HEK293 (cell line): ENCODE measurements around the gene FHL1.

Source experiments
- CTCF ChIA-PET: fragments of 350-600 bp; formaldehyde crosslinking; extraction: SDS; loops from one replicate; lab custom pipeline; 2021; ENCODE audit warnings: antibody characterized with exemption; lab: Yijun Ruan, JAX
- POLR2A ChIA-PET: fragments of 300-600 bp; formaldehyde crosslinking; extraction: SDS; loops from one replicate; lab custom pipeline; 2020; ENCODE audit warnings: antibody characterized with exemption, inconsistent platforms; lab: Yijun Ruan, JAX
- H3K27ac ChIP-seq: fragments of 200-500 bp; sonication (Bioruptor generic); 2 replicates; pipeline ENCODE4 v1.5.1; 2014; ENCODE audit warnings: low read depth, low read length, control low read depth, inconsistent platforms; ENCODE audit errors: extremely low read depth
- H3K36me3 ChIP-seq, 2 experiments: fragments of 200-500 bp in 1 of 2; sonication (Bioruptor generic) in 1 of 2; 1 replicate in 1 of 2; 2 replicates in 1 of 2; pipeline ENCODE4 v1.5.1; 2014 to 2017; ENCODE audit warnings: inconsistent platforms in 2 of 2, low read length in 2 of 2; ENCODE audit not compliant: control insufficient read depth in 2 of 2, insufficient read depth in 1 of 2
- H3K4me1 ChIP-seq: fragments of 200-500 bp; sonication (Bioruptor generic); 2 replicates; pipeline ENCODE4 v1.5.1; 2014; ENCODE audit warnings: mild to moderate bottlenecking, low read length, inconsistent platforms; ENCODE audit not compliant: control insufficient read depth, insufficient read depth
- H3K4me3 ChIP-seq: 2 replicates; pipeline ENCODE4 v1.5.1; 2011; ENCODE audit warnings: low read depth, mild to moderate bottlenecking, control low read depth, low read length, moderate library complexity
- H3K9me3 ChIP-seq: fragments of 200-500 bp; sonication (Bioruptor generic); 2 replicates; pipeline ENCODE4 v1.5.1; 2014; ENCODE audit warnings: low read depth, low read length, inconsistent platforms; ENCODE audit not compliant: control insufficient read depth, insufficient read depth
- EGR2 ChIP-seq: fragments of 450-650 bp; formaldehyde crosslinking; IDR thresholded peaks from 2 replicates; pipeline ENCODE4 v1.5.1; 2016; ENCODE audit warnings: low read depth, missing biosample characterization, missing genetic modification characterization
- HIC1 ChIP-seq: fragments of 450-650 bp; formaldehyde crosslinking; IDR thresholded peaks from 2 replicates; pipeline ENCODE4 v1.5.1; 2016; ENCODE audit warnings: missing biosample characterization, missing genetic modification characterization
- PRDM1 ChIP-seq: fragments of 450-650 bp; formaldehyde crosslinking; IDR thresholded peaks from 2 replicates; pipeline ENCODE4; 2016; ENCODE audit warnings: missing biosample characterization, missing genetic modification characterization
- RBAK ChIP-seq: fragments of 450-650 bp; formaldehyde crosslinking; IDR thresholded peaks from 2 replicates; pipeline ENCODE4 v1.5.1; 2016; ENCODE audit warnings: missing biosample characterization, missing genetic modification characterization
- ZBTB20 ChIP-seq: fragments of 450-650 bp; formaldehyde crosslinking; IDR thresholded peaks from 2 replicates; pipeline ENCODE4 v1.5.1; 2016; ENCODE audit warnings: missing biosample characterization, missing genetic modification characterization
- ZBTB21 ChIP-seq: fragments of 450-650 bp; formaldehyde crosslinking; IDR thresholded peaks from 2 replicates; pipeline ENCODE4 v1.5.1; 2017; ENCODE audit warnings: missing biosample characterization, missing genetic modification characterization
- ZFP37 ChIP-seq: fragments of 450-650 bp; formaldehyde crosslinking; IDR thresholded peaks from 2 replicates; pipeline ENCODE4 v1.5.1; 2016; ENCODE audit warnings: missing biosample characterization, missing genetic modification characterization
- ZNF132 ChIP-seq: fragments of 450-650 bp; formaldehyde crosslinking; IDR thresholded peaks from 2 replicates; pipeline ENCODE4 v1.5.1; 2017; ENCODE audit warnings: missing biosample characterization, missing genetic modification characterization, borderline replicate concordance
- ZNF324 ChIP-seq: fragments of 450-650 bp; formaldehyde crosslinking; IDR thresholded peaks from 2 replicates; pipeline ENCODE4 v1.5.1; 2016; ENCODE audit warnings: missing biosample characterization, missing genetic modification characterization
- ZNF341 ChIP-seq: fragments of 450-650 bp; formaldehyde crosslinking; IDR thresholded peaks from 2 replicates; pipeline ENCODE4; 2016; ENCODE audit warnings: low read depth, missing biosample characterization, missing genetic modification characterization
- ZNF37A ChIP-seq: fragments of 450-650 bp; IDR thresholded peaks from 2 replicates; pipeline ENCODE4 v1.5.1; 2018; ENCODE audit warnings: missing biosample characterization, missing genetic modification characterization
- ZNF544 ChIP-seq: fragments of 450-650 bp; formaldehyde crosslinking; IDR thresholded peaks from 2 replicates; pipeline ENCODE4 v1.5.0; 2017; ENCODE audit warnings: missing biosample characterization, missing genetic modification characterization
- ZNF555 ChIP-seq: fragments of 450-650 bp; formaldehyde crosslinking; conservative IDR thresholded peaks from 2 replicates; pipeline ENCODE4 v1.5.1; 2017; ENCODE audit warnings: missing biosample characterization, mild to moderate bottlenecking, missing genetic modification characterization, inconsistent platforms
- ZNF571 ChIP-seq: fragments of 450-650 bp; formaldehyde crosslinking; IDR thresholded peaks from 2 replicates; pipeline ENCODE4 v1.5.0; 2017; ENCODE audit warnings: missing biosample characterization, missing genetic modification characterization
- ZNF660 ChIP-seq: fragments of 450-650 bp; IDR thresholded peaks from 2 replicates; pipeline ENCODE4 v1.5.1; 2018; ENCODE audit warnings: missing biosample characterization, mild to moderate bottlenecking, missing genetic modification characterization
- ZNF664 ChIP-seq: fragments of 450-650 bp; formaldehyde crosslinking; IDR thresholded peaks from 2 replicates; pipeline ENCODE4 v1.5.1; 2016; ENCODE audit warnings: missing biosample characterization, missing genetic modification characterization
- ZNF670 ChIP-seq: fragments of 450-650 bp; formaldehyde crosslinking; IDR thresholded peaks from 2 replicates; pipeline ENCODE4 v1.5.1; 2016; ENCODE audit warnings: missing biosample characterization, missing genetic modification characterization, low read depth
- TF ChIP-seq, protein P1 (sequence below): fragments of 450-650 bp; formaldehyde crosslinking; IDR thresholded peaks from 2 replicates; pipeline ENCODE4 v1.5.1; 2016; ENCODE audit warnings: missing biosample characterization, missing genetic modification characterization, borderline replicate concordance
- TF ChIP-seq, protein P2 (sequence below): fragments of 450-650 bp; formaldehyde crosslinking; IDR thresholded peaks from 2 replicates; pipeline ENCODE4 v1.5.1; 2017; ENCODE audit warnings: missing biosample characterization, missing genetic modification characterization
- TF ChIP-seq, protein P3 (sequence below): IDR thresholded peaks from 2 replicates; pipeline ENCODE4 v1.6.1; 2011; ENCODE audit warnings: mild to moderate bottlenecking, low read depth, low read length, borderline replicate concordance
- TF ChIP-seq, protein P4 (sequence below): fragments of 450-650 bp; formaldehyde crosslinking; IDR thresholded peaks from 2 replicates; pipeline ENCODE4 v1.5.1; 2016; ENCODE audit warnings: missing biosample characterization, missing genetic modification characterization
- TF ChIP-seq, protein P5 (sequence below): sonication (generic); formaldehyde crosslinking; IDR thresholded peaks from 2 replicates; pipeline ENCODE4 v1.8.1; 2022; ENCODE audit warnings: mild to moderate bottlenecking, moderate library complexity, missing genetic modification reagents
- TF ChIP-seq, protein P6 (sequence below): fragments of 450-650 bp; formaldehyde crosslinking; IDR thresholded peaks from 2 replicates; pipeline ENCODE4 v1.5.1; 2016; ENCODE audit warnings: missing biosample characterization, missing genetic modification characterization
- TF ChIP-seq, protein P7 (sequence below): fragments of 450-650 bp; formaldehyde crosslinking; IDR thresholded peaks from 2 replicates; pipeline ENCODE4 v1.5.1; 2016; ENCODE audit warnings: missing biosample characterization, missing genetic modification characterization

Gene FHL1

GRCh38 chrX:136122207-136122606, 25.1 kb upstream of the FHL1 start (continued):
- TF ChIP-seq, protein P1, sequence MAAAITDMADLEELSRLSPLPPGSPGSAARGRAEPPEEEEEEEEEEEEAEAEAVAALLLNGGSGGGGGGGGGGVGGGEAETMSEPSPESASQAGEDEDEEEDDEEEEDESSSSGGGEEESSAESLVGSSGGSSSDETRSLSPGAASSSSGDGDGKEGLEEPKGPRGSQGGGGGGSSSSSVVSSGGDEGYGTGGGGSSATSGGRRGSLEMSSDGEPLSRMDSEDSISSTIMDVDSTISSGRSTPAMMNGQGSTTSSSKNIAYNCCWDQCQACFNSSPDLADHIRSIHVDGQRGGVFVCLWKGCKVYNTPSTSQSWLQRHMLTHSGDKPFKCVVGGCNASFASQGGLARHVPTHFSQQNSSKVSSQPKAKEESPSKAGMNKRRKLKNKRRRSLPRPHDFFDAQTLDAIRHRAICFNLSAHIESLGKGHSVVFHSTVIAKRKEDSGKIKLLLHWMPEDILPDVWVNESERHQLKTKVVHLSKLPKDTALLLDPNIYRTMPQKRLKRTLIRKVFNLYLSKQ, result peak; percentile 37; the same call in 1 of the 2 replicates
- TF ChIP-seq, protein P2, sequence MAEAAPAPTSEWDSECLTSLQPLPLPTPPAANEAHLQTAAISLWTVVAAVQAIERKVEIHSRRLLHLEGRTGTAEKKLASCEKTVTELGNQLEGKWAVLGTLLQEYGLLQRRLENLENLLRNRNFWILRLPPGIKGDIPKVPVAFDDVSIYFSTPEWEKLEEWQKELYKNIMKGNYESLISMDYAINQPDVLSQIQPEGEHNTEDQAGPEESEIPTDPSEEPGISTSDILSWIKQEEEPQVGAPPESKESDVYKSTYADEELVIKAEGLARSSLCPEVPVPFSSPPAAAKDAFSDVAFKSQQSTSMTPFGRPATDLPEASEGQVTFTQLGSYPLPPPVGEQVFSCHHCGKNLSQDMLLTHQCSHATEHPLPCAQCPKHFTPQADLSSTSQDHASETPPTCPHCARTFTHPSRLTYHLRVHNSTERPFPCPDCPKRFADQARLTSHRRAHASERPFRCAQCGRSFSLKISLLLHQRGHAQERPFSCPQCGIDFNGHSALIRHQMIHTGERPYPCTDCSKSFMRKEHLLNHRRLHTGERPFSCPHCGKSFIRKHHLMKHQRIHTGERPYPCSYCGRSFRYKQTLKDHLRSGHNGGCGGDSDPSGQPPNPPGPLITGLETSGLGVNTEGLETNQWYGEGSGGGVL, result no peak
- TF ChIP-seq ZNF555 (tag by site-specific recombination) (peak; percentile 92), ZNF544 (tag by site-specific recombination) (no peak), ZNF664 (tag by site-specific recombination) (peak; percentile 75), ZNF37A (tag by site-specific recombination) (no peak), ZFP37 (tag by site-specific recombination) (0 out of 2 replicates have a peak, but pooled peaks have one; percentile 35), RBAK (tag by site-specific recombination) (no peak), PRDM1 (tag by site-specific recombination) (no peak)
- TF ChIP-seq, protein P3, sequence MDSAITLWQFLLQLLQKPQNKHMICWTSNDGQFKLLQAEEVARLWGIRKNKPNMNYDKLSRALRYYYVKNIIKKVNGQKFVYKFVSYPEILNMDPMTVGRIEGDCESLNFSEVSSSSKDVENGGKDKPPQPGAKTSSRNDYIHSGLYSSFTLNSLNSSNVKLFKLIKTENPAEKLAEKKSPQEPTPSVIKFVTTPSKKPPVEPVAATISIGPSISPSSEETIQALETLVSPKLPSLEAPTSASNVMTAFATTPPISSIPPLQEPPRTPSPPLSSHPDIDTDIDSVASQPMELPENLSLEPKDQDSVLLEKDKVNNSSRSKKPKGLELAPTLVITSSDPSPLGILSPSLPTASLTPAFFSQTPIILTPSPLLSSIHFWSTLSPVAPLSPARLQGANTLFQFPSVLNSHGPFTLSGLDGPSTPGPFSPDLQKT, result no peak
- TF ChIP-seq, protein P4, sequence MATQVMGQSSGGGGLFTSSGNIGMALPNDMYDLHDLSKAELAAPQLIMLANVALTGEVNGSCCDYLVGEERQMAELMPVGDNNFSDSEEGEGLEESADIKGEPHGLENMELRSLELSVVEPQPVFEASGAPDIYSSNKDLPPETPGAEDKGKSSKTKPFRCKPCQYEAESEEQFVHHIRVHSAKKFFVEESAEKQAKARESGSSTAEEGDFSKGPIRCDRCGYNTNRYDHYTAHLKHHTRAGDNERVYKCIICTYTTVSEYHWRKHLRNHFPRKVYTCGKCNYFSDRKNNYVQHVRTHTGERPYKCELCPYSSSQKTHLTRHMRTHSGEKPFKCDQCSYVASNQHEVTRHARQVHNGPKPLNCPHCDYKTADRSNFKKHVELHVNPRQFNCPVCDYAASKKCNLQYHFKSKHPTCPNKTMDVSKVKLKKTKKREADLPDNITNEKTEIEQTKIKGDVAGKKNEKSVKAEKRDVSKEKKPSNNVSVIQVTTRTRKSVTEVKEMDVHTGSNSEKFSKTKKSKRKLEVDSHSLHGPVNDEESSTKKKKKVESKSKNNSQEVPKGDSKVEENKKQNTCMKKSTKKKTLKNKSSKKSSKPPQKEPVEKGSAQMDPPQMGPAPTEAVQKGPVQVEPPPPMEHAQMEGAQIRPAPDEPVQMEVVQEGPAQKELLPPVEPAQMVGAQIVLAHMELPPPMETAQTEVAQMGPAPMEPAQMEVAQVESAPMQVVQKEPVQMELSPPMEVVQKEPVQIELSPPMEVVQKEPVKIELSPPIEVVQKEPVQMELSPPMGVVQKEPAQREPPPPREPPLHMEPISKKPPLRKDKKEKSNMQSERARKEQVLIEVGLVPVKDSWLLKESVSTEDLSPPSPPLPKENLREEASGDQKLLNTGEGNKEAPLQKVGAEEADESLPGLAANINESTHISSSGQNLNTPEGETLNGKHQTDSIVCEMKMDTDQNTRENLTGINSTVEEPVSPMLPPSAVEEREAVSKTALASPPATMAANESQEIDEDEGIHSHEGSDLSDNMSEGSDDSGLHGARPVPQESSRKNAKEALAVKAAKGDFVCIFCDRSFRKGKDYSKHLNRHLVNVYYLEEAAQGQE (tag by site-specific recombination), result peak; percentile 72; the same call in 1 of the 2 replicates

- H3K27ac ChIP-seq, result no peak overlapping the region
- POLR2A ChIA-PET, result no interaction called here
- CTCF ChIA-PET, result interaction anchor here (0.5 to 0.6 kb wide), 2 partner anchors 97 to 1645 kb away, joined by 3 read pairs; no protein-coding TSS in a partner anchor
- peaks cover 9% of the 10 kb centered on the region for H3K4me1 ChIP-seq
- no peaks in the 10 kb centered on the region for H3K36me3 ChIP-seq
- no peak overlapping the region for H3K4me3 ChIP-seq
- H3K9me3 ChIP-seq, result no peaks in the 10 kb centered on the region
- no peak for TF ChIP-seq ZBTB21 (tag by site-specific recombination)
- TF ChIP-seq ZNF132 (tag by site-specific recombination), result no peak
- no peak for TF ChIP-seq ZNF341 (tag by site-specific recombination)
- no peak for TF ChIP-seq ZNF571 (tag by site-specific recombination)
- TF ChIP-seq, protein P5, sequence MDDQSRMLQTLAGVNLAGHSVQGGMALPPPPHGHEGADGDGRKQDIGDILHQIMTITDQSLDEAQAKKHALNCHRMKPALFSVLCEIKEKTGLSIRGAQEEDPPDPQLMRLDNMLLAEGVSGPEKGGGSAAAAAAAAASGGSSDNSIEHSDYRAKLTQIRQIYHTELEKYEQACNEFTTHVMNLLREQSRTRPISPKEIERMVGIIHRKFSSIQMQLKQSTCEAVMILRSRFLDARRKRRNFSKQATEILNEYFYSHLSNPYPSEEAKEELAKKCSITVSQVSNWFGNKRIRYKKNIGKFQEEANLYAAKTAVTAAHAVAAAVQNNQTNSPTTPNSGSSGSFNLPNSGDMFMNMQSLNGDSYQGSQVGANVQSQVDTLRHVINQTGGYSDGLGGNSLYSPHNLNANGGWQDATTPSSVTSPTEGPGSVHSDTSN (CRISPR knock-in tag), result no peak
- TF ChIP-seq, protein P6, sequence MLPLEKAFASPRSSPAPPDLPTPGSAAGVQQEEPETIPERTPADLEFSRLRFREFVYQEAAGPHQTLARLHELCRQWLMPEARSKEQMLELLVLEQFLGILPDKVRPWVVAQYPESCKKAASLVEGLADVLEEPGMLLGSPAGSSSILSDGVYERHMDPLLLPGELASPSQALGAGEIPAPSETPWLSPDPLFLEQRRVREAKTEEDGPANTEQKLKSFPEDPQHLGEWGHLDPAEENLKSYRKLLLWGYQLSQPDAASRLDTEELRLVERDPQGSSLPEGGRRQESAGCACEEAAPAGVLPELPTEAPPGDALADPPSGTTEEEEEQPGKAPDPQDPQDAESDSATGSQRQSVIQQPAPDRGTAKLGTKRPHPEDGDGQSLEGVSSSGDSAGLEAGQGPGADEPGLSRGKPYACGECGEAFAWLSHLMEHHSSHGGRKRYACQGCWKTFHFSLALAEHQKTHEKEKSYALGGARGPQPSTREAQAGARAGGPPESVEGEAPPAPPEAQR (tag by site-specific recombination), result no peak
- no peak for TF ChIP-seq ZNF670 (tag by site-specific recombination)
- TF ChIP-seq, protein P7, sequence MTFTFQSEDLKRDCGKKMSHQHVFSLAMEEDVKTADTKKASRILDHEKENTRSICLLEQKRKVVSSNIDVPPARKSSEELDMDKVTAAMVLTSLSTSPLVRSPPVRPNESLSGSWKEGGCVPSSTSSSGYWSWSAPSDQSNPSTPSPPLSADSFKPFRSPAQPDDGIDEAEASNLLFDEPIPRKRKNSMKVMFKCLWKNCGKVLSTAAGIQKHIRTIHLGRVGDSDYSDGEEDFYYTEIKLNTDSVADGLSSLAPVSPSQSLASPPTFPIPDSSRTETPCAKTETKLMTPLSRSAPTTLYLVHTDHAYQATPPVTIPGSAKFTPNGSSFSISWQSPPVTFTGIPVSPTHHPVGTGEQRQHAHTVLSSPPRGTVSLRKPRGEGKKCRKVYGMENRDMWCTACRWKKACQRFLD (tag by site-specific recombination), result no peak
- no peak for TF ChIP-seq HIC1 (tag by site-specific recombination)
- no peak for TF ChIP-seq EGR2 (tag by site-specific recombination)
- TF ChIP-seq ZBTB20 (tag by site-specific recombination), result no peak
- no peak for TF ChIP-seq ZNF660
- TF ChIP-seq ZNF324, result no peak
Observed at GRCh38 chrX:136125106-136125505, 22.2 kb upstream of the FHL1 start.
